CD4-positive, alpha-beta T cell (primary cell): Measurements from ENCODE around the gene TGDS. TPM values are rescaled to one million over a fixed set of nuclear protein-coding genes. Genes with fewer than 3 reads are reported as not detected.
"Not testable (repeated sequence)": the region's sequence is repeated elsewhere in the genome, so short reads cannot be mapped to it uniquely, and the experiment has no call there.

Source experiments
- ATAC-seq: fragments of 200-7000 bp; cut with Tn5 transposase; one replicate; pipeline ENCODE4 v1.10.0; 2022; ENCODE audit warnings: mild to moderate bottlenecking; ENCODE audit not compliant: poor library complexity
- CTCF ChIA-PET: fragments of 350-600 bp; sonication (Branson Sonifier 250); formaldehyde crosslinking; loops from one replicate; lab custom pipeline; 2021; ENCODE audit warnings: antibody characterized with exemption, inconsistent platforms; lab: Charles Lee
- POLR2A ChIA-PET: fragments of 350-600 bp; sonication (Branson Sonifier 250); formaldehyde crosslinking; loops from one replicate; lab custom pipeline; 2021; ENCODE audit warnings: antibody characterized with exemption, inconsistent platforms; lab: Charles Lee
- DNase-seq, 14 experiments: peaks; one replicate each; pipeline ENCODE4 v3.0.0-alpha.2; 2013 to 2020; ENCODE audit warnings: mixed read lengths in 2 of 14
- H3K27ac ChIP-seq, 2 donors: one replicate each; pipeline versions ENCODE4 v1.5.1 to v1.7.0; 2013; ENCODE audit warnings: low read length in 2 of 2, low read depth in 1 of 2, mild to moderate bottlenecking in 1 of 2
- H3K27me3 ChIP-seq, 2 experiments: 1 replicate in 1 of 2; 2 replicates in 1 of 2; pipeline versions ENCODE4 v1.6.1 to v1.7.0; 2013; ENCODE audit warnings: low read length in 2 of 2, control low read depth in 1 of 2, mild to moderate bottlenecking in 1 of 2, moderate library complexity in 1 of 2; ENCODE audit not compliant: insufficient read depth in 2 of 2, control insufficient read depth in 1 of 2
- H3K36me3 ChIP-seq: one replicate; pipeline ENCODE4 v1.6.1; 2013; ENCODE audit warnings: low read length, control low read depth; ENCODE audit not compliant: insufficient read depth
- H3K4me1 ChIP-seq: one replicate; pipeline ENCODE4 v1.6.1; 2013; ENCODE audit warnings: low read length, control low read depth; ENCODE audit not compliant: insufficient read depth
- H3K4me3 ChIP-seq: one replicate; pipeline ENCODE4 v1.5.1; 2013; ENCODE audit warnings: mild to moderate bottlenecking, low read length, moderate library complexity
- H3K9me3 ChIP-seq, 2 experiments: 1 replicate in 1 of 2; 2 replicates in 1 of 2; pipeline versions ENCODE4 v1.6.1 to v1.7.0; 2013; ENCODE audit warnings: low read length in 2 of 2, mild to moderate bottlenecking in 2 of 2, control low read depth in 1 of 2, moderate library complexity in 1 of 2; ENCODE audit not compliant: control insufficient read depth in 1 of 2, insufficient read depth in 1 of 2
- H3K27ac Mint-ChIP-seq: one replicate; pipeline ENCODE4 v1.8.0; 2020; ENCODE audit warnings: mixed read lengths
- H3K27me3 Mint-ChIP-seq: one replicate; pipeline ENCODE4 v1.8.0; 2021; ENCODE audit warnings: mixed read lengths
- H3K36me3 Mint-ChIP-seq: one replicate; pipeline ENCODE4 v1.8.0; 2021; ENCODE audit warnings: low read depth, mixed read lengths
- H3K4me1 Mint-ChIP-seq: one replicate; pipeline ENCODE4 v1.8.0; 2021; ENCODE audit warnings: low read depth, mixed read lengths
- H3K4me3 Mint-ChIP-seq: one replicate; pipeline ENCODE4 v1.8.0; 2020; ENCODE audit warnings: mild to moderate bottlenecking, mixed read lengths
- H3K9me3 Mint-ChIP-seq: one replicate; pipeline ENCODE4 v1.8.0; 2020; ENCODE audit warnings: mixed read lengths
- intact Hi-C, 2 experiments: fragments of 100-400 bp; cut with DNase I in 1 of 2; cut with micrococcal nuclease in 1 of 2; formaldehyde crosslinking; loops; one replicate each; pipeline versions ENCODE4 v1.15.1 to v1.9.0; 2023 to 2025; cut with DNase I, micrococcal nuclease
- total RNA-seq, 174 experiments: library from RNA in 2 of 174; stranded (reverse) in 2 of 174; gene quantifications; one replicate each; pipeline ENCODE4 v1.2.3 and lab custom pipeline; 2021 to 2026
- TF ChIP-seq, protein P1 (sequence below): fragments of 200-600 bp; IDR thresholded peaks from one replicate; pipeline ENCODE4 v1.8.0; 2022; ENCODE audit warnings: antibody characterized with exemption, mild to moderate bottlenecking

TGDS gene
- total RNA-seq, 2 experiments from 2014 or later, result 4.1 to 4.6 TPM

DNA sequence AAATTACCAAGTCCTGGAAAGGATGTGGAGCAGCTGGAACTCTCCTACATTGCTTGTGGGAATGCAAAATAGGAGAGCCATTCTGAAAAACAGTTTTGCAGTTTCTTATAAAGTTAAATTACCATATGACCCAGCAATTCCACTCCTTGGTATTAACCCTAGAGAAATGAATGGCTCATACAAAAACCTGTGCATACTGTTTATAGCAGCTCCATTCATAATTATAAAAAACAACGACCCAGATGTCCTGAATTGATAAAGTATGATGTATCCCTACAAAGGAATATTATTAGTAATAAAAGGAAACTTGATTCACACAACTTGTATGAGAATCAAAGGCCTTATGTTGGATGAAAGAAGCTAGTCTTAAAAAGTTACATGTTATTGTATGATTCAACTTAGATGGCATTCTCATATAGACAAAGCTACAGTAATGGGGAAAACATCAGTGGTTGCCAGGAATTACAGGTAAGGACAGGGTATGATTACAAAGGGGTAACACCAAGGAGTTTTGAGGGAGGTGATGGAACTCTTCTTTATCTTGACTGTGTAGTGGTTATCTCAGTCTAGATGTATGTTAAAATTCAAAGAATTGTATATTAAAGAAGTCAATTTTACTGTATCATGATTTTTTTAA, 41.1 kb upstream of the TGDS start:
- Mint-ChIP-seq H3K36me3 (peaks cover 20% of the 10 kb centered on the region), H3K27me3 (peaks cover 5% of the 10 kb centered on the region), H3K27ac (no peak overlapping the region), H3K4me3 (no peak overlapping the region), H3K4me1 (no peaks in the 10 kb centered on the region), H3K9me3 (no peaks in the 10 kb centered on the region)
- POLR2A ChIA-PET, result no interaction called here
- Histone ChIP-seq H3K36me3 (no peaks in the 10 kb centered on the region), H3K4me3 (no peak overlapping the region), H3K27ac (no peak overlapping the region), H3K9me3 (peaks cover 0 to 4% of the 10 kb centered on the region in 2 experiments), H3K4me1 (no peaks in the 10 kb centered on the region), H3K27me3 (no peaks in the 10 kb centered on the region)
- intact Hi-C loops, result no loop called here
- ATAC-seq, result no peak
- CTCF ChIA-PET, result interaction anchor here (0.9 kb wide), 1 partner anchor 202 kb away, joined by 3 read pairs; no protein-coding TSS in a partner anchor
- no peak for DNase-seq
- TF ChIP-seq, protein P1, sequence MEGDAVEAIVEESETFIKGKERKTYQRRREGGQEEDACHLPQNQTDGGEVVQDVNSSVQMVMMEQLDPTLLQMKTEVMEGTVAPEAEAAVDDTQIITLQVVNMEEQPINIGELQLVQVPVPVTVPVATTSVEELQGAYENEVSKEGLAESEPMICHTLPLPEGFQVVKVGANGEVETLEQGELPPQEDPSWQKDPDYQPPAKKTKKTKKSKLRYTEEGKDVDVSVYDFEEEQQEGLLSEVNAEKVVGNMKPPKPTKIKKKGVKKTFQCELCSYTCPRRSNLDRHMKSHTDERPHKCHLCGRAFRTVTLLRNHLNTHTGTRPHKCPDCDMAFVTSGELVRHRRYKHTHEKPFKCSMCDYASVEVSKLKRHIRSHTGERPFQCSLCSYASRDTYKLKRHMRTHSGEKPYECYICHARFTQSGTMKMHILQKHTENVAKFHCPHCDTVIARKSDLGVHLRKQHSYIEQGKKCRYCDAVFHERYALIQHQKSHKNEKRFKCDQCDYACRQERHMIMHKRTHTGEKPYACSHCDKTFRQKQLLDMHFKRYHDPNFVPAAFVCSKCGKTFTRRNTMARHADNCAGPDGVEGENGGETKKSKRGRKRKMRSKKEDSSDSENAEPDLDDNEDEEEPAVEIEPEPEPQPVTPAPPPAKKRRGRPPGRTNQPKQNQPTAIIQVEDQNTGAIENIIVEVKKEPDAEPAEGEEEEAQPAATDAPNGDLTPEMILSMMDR, result no peak

DNA sequence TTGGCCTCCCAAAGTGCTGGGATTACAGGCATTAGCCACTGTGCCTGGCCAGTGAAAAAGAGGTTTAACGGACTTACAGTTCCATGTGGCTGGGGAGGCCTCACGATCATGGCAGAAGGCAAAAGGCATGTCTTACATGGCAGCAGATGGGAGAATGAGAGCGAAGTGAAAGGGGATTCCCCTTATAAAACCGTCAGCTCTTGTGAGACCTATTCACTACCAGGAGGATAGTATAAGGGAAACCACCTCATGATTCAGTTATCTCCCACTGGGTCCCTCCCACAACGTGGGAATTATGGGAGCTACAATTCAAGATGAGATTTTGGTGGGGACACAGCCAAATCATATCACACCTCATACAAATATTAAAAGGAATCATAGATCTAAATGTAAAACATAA, 40.1 kb upstream of the TGDS start:
- H3K9me3 ChIP-seq, H3K36me3 ChIP-seq, H3K27me3 Mint-ChIP-seq, H3K4me1 Mint-ChIP-seq, H3K27ac ChIP-seq, POLR2A ChIA-PET, H3K4me3 ChIP-seq, intact Hi-C loops, ATAC-seq, H3K4me3 Mint-ChIP-seq, DNase-seq, H3K9me3 Mint-ChIP-seq, H3K4me1 ChIP-seq, H3K27me3 ChIP-seq, H3K27ac Mint-ChIP-seq: not testable (repeated sequence)
- CTCF ChIA-PET, result interaction anchor here (0.9 kb wide), 1 partner anchor 201 kb away, joined by 3 read pairs; no protein-coding TSS in a partner anchor
- H3K36me3 Mint-ChIP-seq, result peaks cover 29% of the 10 kb centered on the region

DNA sequence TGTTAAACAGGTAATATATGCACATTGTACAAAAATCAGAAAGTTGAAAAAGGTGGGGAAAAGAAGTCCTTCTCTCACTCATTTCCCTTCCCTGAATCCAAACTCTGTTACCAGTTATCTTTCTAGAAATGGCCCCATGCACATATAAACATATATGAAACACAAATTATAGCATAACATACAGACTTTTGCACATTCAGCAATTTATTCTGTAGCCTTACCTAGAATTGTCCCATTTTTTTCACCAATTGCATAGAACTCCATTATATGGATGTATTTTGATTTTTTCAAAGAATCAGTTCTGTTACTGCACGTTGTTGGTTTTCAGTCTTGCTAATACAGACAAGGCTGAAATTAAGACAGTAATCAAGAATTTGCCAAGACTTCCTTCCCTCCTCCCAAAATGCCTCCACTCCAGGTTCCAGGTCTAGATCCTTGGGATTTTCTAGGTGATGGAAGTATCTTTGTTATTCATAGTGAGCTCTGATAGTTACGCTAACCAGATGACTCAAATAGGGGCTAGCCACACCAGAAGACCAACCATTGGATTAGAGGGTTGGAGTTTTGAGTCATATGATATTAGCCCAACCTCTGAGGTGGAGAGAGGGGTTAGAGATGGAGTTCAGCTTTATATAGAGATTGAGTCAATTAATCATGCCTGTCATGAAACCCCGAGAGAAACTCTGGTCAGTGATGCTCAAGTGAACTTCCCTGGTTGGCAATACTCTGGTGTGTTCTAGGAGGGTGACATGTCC, 36.5 kb upstream of the TGDS start:
- Mint-ChIP-seq H3K9me3 (no peaks in the 10 kb centered on the region), H3K36me3 (peaks cover 58% of the 10 kb centered on the region), H3K4me1 (no peaks in the 10 kb centered on the region), H3K27me3 (no peaks in the 10 kb centered on the region), H3K4me3 (no peak overlapping the region), H3K27ac (no peak overlapping the region)
- ChIA-PET CTCF (no interaction called here), POLR2A (no interaction called here)
- Histone ChIP-seq H3K27ac (no peak overlapping the region), H3K4me3 (no peak overlapping the region), H3K36me3 (peaks cover 9% of the 10 kb centered on the region), H3K9me3 (no peaks in the 10 kb centered on the region), H3K4me1 (no peaks in the 10 kb centered on the region), H3K27me3 (no peaks in the 10 kb centered on the region)
- intact Hi-C loops, result no loop called here
- DNase-seq (no peak), ATAC-seq (no peak)
- TF ChIP-seq, protein P1, result no peak
